ENCODE results near the gene RASGRP1.

Gene RASGRP1

GRCh38 chr15:38564557-38565286 lies at the start of gene RASGRP1:
RASGRP1 (minus strand) TSS chr15:38564814; CDS start chr15:38564628, 186 bp downstream.
- peak; percentile 60 for TF ChIP-seq CTCF (IDR thresholded peaks at IDR 0.05; ENCODE audit: borderline replicate concordance, insufficient read depth, low read depth, low read length)
- H3K4me3 ChIP-seq (ENCODE audit: low read depth, low read length), result peak within 1 kb of the TSS; percentile 90

GRCh38 chr15:38613085-38613484 lies 48.5 kb upstream of the RASGRP1 start:
- TF ChIP-seq CTCF (IDR thresholded peaks at IDR 0.05; ENCODE audit: borderline replicate concordance, insufficient read depth, low read depth, low read length), result no peak
- no peak overlapping the region for H3K4me3 ChIP-seq (ENCODE audit: low read depth, low read length)

DNA sequence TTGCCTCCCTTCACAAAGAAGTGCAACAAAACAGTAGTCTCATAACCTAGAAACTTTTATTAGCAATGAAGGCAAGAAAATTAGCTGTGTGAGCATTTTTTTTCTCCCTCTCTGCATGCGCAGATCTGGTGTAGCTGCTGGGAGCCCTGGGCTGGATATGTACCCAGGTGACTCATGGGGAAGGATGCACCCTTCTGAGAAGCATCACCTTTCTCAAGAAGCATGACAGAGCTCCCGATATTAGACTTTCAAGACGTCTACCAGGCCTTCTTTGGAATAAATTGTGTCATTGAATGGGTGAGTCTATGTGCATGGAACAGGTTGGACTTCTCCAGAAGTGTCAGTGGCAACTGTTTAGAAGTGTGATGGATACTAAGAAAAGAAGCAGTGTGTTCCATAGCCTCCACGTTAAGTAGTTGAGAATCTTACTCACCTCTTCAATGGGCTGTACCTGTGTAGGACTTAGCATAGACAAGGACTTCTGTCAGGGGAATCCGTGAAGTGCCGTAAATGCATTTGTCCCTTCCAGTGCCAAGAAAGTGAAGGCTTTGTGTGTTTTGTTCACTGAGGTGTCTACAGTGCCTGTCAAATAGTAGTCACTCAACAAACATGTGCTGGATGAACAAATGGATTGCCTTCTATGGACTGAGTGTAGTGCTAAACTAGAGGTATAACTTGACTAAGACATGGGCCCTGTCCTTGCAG lies 47.7 kb upstream of the RASGRP1 start:
- H3K4me3 ChIP-seq (ENCODE audit: low read depth, low read length), result no peak overlapping the region
- TF ChIP-seq CTCF (IDR thresholded peaks at IDR 0.05; ENCODE audit: borderline replicate concordance, insufficient read depth, low read depth, low read length), result no peak

- H3K4me3 ChIP-seq (ENCODE audit: low read depth, low read length), result no peak overlapping the region
Measured at GRCh38 chr15:38611228-38611627, 46.6 kb upstream of the RASGRP1 start.

GRCh38 chr15:38610748-38611147 lies 46.1 kb upstream of the RASGRP1 start:
- TF ChIP-seq CTCF (IDR thresholded peaks at IDR 0.05; ENCODE audit: borderline replicate concordance, insufficient read depth, low read depth, low read length), result no peak
- no peak overlapping the region for H3K4me3 ChIP-seq (ENCODE audit: low read depth, low read length)

More at GRCh38 chr15:38611228-38611627, 46.6 kb upstream of the RASGRP1 start:
- TF ChIP-seq CTCF (IDR thresholded peaks at IDR 0.05; ENCODE audit: borderline replicate concordance, insufficient read depth, low read depth, low read length), result no peak

DNA sequence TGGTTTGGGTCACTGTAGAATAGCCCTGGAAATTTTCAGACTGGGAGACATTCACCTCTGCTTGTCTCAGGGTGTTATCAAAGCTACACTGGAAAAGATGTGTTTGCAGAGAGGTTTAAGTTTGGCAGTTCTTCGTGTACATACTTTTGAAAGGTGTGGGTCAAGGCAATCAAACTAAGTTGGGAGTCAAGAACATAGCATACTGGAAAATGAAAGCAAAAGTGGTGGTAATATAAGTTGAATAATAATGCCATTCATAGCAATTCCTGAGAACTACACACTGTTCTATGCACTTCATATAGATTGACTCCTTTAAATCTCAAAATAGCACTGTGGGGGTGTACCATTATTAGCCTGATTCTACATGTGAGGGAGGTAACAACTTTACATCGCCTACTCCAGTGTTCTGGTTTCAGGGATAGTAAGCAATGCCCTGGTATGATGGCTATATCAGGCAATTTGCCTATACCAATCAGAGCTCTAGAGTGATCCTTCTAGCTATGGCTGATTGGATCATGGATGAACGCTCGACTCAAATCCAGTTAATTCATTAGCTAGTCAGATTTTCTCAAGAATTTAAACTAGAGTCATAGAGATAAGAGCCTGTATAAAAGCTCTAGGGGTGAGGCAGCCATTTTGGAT lies 44.6 kb upstream of the RASGRP1 start:
- H3K4me3 ChIP-seq (ENCODE audit: low read depth, low read length), result no peak overlapping the region
- TF ChIP-seq CTCF (IDR thresholded peaks at IDR 0.05; ENCODE audit: borderline replicate concordance, insufficient read depth, low read depth, low read length), result no peak
